OCI-LY1 (cell line): ENCODE data around the gene SPACDR.
"Not testable (repeated sequence)": the region's sequence is repeated elsewhere in the genome, so short reads cannot be mapped to it uniquely, and the experiment has no call there.

Source experiments
- H2AFZ ChIP-seq: fragments of 200-600 bp; sonication (generic), shearing (Covaris generic); 2 replicates; pipeline ENCODE4 v1.6.0; 2014; ENCODE audit warnings: antibody characterized with exemption, mild to moderate bottlenecking, low read length
- H3F3A ChIP-seq: fragments of 200-600 bp; sonication (generic), shearing (Covaris generic); 2 replicates; pipeline ENCODE4 v1.6.0; 2014; ENCODE audit warnings: mild to moderate bottlenecking, antibody characterized with exemption, low read length, moderate library complexity; ENCODE audit not compliant: insufficient read depth
- H3K27ac ChIP-seq: fragments of 200-600 bp; sonication (generic); 2 replicates; pipeline ENCODE4 v1.5.1; 2014; ENCODE audit warnings: low read length, mixed run types, mild to moderate bottlenecking, low read depth; ENCODE audit not compliant: poor library complexity, severe bottlenecking
- H3K27me3 ChIP-seq: fragments of 200-600 bp; sonication (generic); 2 replicates; pipeline ENCODE4 v1.6.0; 2014; ENCODE audit warnings: antibody characterized with exemption, mild to moderate bottlenecking, low read length, moderate library complexity; ENCODE audit not compliant: insufficient read depth
- H3K36me3 ChIP-seq: fragments of 200-600 bp; sonication (generic); 2 replicates; pipeline ENCODE4 v1.6.1; 2014; ENCODE audit warnings: mild to moderate bottlenecking, antibody characterized with exemption, low read length, moderate library complexity, mixed read lengths; ENCODE audit not compliant: insufficient read depth
- H3K4me1 ChIP-seq: fragments of 200-600 bp; sonication (generic); 2 replicates; pipeline ENCODE4 v1.5.1; 2014; ENCODE audit warnings: mild to moderate bottlenecking, low read length, moderate library complexity; ENCODE audit not compliant: insufficient read depth, severe bottlenecking
- H3K4me2 ChIP-seq: fragments of 200-600 bp; sonication (generic), shearing (Covaris generic); 2 replicates; pipeline ENCODE4 v1.6.1; 2014; ENCODE audit warnings: low read length
- H3K4me3 ChIP-seq: fragments of 200-600 bp; sonication (generic); 2 replicates; pipeline ENCODE4 v1.5.1; 2014; ENCODE audit warnings: low read length, low read depth, mild to moderate bottlenecking, mixed read lengths; ENCODE audit not compliant: poor library complexity, severe bottlenecking
- H3K79me2 ChIP-seq: fragments of 200-600 bp; shearing (Covaris generic); 2 replicates; pipeline ENCODE4 v1.6.1; 2016; ENCODE audit warnings: mixed run types, low read length, mixed read lengths; ENCODE audit not compliant: insufficient read depth
- H3K9ac ChIP-seq: fragments of 200-600 bp; sonication (generic), shearing (Covaris generic); 2 replicates; pipeline ENCODE4 v1.6.1; 2014; ENCODE audit warnings: mild to moderate bottlenecking, low read length, mixed read lengths
- H3K9me2 ChIP-seq: fragments of 200-600 bp; sonication (generic), shearing (Covaris generic); 2 replicates; pipeline ENCODE4 v1.6.1; 2014; ENCODE audit warnings: low read depth, mild to moderate bottlenecking, low read length, mixed read lengths
- H3K9me3 ChIP-seq: fragments of 200-600 bp; shearing (Covaris generic); 2 replicates; pipeline ENCODE4 v1.6.1; 2014; ENCODE audit warnings: low read length, mixed read lengths
- H4K20me1 ChIP-seq: fragments of 200-600 bp; sonication (generic), shearing (Covaris generic); 2 replicates; pipeline ENCODE4 v1.6.0; 2016; ENCODE audit warnings: mild to moderate bottlenecking, low read length; ENCODE audit not compliant: insufficient read depth
- EZH2 ChIP-seq: fragments of 200-600 bp; sonication (generic), shearing (Covaris generic); IDR thresholded peaks from 2 replicates; pipeline ENCODE4 v1.8.0; 2017; ENCODE audit warnings: borderline replicate concordance, mixed run types, mild to moderate bottlenecking, antibody characterized with exemption, low read length, moderate library complexity, mixed read lengths
- TF ChIP-seq, protein P1 (sequence below): fragments of 200-600 bp; sonication (generic), shearing (Covaris generic); IDR thresholded peaks from 2 replicates; pipeline ENCODE4 v1.5.1; 2017; ENCODE audit warnings: mild to moderate bottlenecking, antibody characterized with exemption, low read length, moderate library complexity, mixed read lengths

SPACDR gene

GRCh38 chr7:100509231-100509630 lies 45.2 kb upstream of the SPACDR start:
- H3K4me1 ChIP-seq: no peaks in the 10 kb centered on the region
- peaks cover 17% of the 10 kb centered on the region for H3K27me3 ChIP-seq
- H3K4me2 ChIP-seq: no peak overlapping the region
- no peaks in the 10 kb centered on the region for H3K9me3 ChIP-seq
- no peak overlapping the region for H3K27ac ChIP-seq
- no peak overlapping the region for H3K4me3 ChIP-seq
- H4K20me1 ChIP-seq: no peaks in the 10 kb centered on the region
- no peak overlapping the region for H2AFZ ChIP-seq
- no peaks in the 10 kb centered on the region for H3K9me2 ChIP-seq
- no peaks in the 10 kb centered on the region for H3K79me2 ChIP-seq
- TF ChIP-seq EZH2: no peak
- TF ChIP-seq, protein P1, sequence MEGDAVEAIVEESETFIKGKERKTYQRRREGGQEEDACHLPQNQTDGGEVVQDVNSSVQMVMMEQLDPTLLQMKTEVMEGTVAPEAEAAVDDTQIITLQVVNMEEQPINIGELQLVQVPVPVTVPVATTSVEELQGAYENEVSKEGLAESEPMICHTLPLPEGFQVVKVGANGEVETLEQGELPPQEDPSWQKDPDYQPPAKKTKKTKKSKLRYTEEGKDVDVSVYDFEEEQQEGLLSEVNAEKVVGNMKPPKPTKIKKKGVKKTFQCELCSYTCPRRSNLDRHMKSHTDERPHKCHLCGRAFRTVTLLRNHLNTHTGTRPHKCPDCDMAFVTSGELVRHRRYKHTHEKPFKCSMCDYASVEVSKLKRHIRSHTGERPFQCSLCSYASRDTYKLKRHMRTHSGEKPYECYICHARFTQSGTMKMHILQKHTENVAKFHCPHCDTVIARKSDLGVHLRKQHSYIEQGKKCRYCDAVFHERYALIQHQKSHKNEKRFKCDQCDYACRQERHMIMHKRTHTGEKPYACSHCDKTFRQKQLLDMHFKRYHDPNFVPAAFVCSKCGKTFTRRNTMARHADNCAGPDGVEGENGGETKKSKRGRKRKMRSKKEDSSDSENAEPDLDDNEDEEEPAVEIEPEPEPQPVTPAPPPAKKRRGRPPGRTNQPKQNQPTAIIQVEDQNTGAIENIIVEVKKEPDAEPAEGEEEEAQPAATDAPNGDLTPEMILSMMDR: no peak
- H3F3A ChIP-seq: no peaks in the 10 kb centered on the region
- no peak overlapping the region for H3K9ac ChIP-seq
- H3K36me3 ChIP-seq: no peaks in the 10 kb centered on the region

DNA sequence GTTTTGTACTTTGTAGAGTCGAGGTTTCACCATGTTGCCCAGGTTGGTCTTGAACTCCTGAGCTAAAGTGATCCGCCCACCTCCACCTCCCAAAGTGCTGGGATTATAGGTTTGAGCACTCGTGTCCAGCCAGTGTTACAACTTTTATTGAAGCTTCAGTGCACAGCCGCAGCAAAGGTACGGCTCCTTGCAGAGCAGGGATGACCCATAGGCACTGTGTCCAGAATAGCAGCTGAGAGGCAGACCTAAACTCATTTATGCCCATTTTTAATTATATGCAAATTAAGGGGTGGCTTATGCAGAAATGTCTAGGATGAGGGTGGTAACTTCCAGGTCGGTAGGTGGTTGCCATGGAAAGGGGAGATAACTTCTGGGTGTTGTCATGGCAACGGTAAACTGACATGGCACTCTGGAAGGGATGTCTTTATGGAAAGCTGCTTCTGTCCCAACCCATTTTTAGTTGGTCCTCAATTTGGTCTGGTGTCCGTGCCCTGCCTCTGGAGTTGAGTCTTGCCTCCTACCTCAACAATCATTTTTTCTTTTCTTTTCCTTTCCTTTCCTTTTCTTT lies 42.4 kb upstream of the SPACDR start:
- TF ChIP-seq, protein P1: no peak
- TF ChIP-seq EZH2: no peak
- no peaks in the 10 kb centered on the region for H3K9me2 ChIP-seq
- no peaks in the 10 kb centered on the region for H4K20me1 ChIP-seq
- H3K9ac ChIP-seq: no peak overlapping the region
- no peaks in the 10 kb centered on the region for H3K79me2 ChIP-seq
- no peak overlapping the region for H3K4me3 ChIP-seq
- H3K4me1 ChIP-seq: no peaks in the 10 kb centered on the region
- H3K27ac ChIP-seq: no peak overlapping the region
- no peaks in the 10 kb centered on the region for H3K9me3 ChIP-seq
- peaks cover 12% of the 10 kb centered on the region for H3K27me3 ChIP-seq
- no peak overlapping the region for H2AFZ ChIP-seq
- H3K4me2 ChIP-seq: no peak overlapping the region
- H3F3A ChIP-seq: no peaks in the 10 kb centered on the region
- no peaks in the 10 kb centered on the region for H3K36me3 ChIP-seq

DNA sequence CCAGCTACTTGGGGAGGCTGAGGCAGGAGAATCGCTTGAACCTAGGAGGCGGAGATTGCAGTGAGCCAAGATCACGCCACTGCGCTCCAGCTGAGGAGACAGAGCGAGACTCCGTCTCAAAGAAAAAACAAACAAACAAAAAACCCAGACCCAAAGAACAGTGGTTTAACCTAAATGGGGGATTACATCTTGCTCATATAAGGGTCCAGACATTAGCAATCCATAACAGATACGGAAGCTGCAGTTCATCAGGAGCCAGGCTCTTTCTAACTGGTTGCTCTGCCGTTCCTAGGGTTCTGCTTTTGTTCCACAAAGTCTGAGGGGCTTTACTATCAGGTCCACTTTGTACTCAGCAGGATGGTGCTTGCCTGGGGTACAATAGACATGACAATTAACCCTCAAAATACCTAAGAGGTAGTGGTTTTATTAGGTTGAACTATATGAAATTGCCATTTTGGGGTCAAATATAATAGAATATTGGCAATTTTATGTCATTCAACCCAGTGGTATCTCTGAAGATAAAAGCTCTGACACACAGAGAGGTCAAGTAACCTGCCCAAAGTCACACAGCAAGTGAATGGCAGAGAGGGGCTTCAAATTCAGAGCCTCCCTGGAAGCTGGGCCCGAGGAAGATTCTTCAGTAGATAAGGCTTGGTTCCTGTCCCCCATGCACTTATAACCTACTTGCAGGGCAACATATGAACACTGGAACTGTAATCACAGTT lies 41.0 kb upstream of the SPACDR start:
- no peaks in the 10 kb centered on the region for H3K79me2 ChIP-seq
- TF ChIP-seq, protein P1: no peak
- no peak for TF ChIP-seq EZH2
- H3K9me2 ChIP-seq: no peaks in the 10 kb centered on the region
- no peak overlapping the region for H3K27ac ChIP-seq
- H3K4me3 ChIP-seq: no peak overlapping the region
- no peaks in the 10 kb centered on the region for H3K9me3 ChIP-seq
- peaks cover 12% of the 10 kb centered on the region for H3K27me3 ChIP-seq
- no peak overlapping the region for H3K4me2 ChIP-seq
- no peaks in the 10 kb centered on the region for H3K36me3 ChIP-seq
- H2AFZ ChIP-seq: no peak overlapping the region
- H3K9ac ChIP-seq: no peak overlapping the region
- H4K20me1 ChIP-seq: no peaks in the 10 kb centered on the region
- 0 out of 2 replicates have a peak, but pooled peaks cover 4% of the 10 kb centered on the region for H3F3A ChIP-seq
- H3K4me1 ChIP-seq: no peaks in the 10 kb centered on the region

DNA sequence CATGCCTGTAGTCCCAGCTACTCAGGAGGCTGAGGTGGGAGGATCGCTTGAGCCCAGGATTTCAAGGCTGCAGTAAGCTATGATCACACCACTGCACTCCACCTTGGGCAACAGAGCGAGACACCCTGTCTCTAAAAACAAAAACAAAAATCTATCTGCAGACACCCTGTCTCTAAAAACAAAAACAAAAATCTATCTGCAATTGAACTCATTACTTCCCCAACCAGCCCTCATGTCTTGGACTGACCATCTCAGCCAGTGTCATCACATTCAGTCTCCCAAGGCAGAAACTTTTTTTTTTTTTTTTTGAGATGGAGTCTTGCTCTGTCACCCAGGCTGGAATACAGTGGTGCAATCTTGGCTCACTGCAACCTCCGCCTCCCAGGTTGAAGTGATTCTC lies 40.0 kb upstream of the SPACDR start:
- H3K79me2 ChIP-seq, H3K9ac ChIP-seq, H2AFZ ChIP-seq, H3K27ac ChIP-seq, H3K36me3 ChIP-seq, H3F3A ChIP-seq, H3K9me2 ChIP-seq, H3K4me1 ChIP-seq, H3K4me2 ChIP-seq, H4K20me1 ChIP-seq, H3K4me3 ChIP-seq, H3K9me3 ChIP-seq: not testable (repeated sequence)
- H3K27me3 ChIP-seq: peaks cover 12% of the 10 kb centered on the region

DNA sequence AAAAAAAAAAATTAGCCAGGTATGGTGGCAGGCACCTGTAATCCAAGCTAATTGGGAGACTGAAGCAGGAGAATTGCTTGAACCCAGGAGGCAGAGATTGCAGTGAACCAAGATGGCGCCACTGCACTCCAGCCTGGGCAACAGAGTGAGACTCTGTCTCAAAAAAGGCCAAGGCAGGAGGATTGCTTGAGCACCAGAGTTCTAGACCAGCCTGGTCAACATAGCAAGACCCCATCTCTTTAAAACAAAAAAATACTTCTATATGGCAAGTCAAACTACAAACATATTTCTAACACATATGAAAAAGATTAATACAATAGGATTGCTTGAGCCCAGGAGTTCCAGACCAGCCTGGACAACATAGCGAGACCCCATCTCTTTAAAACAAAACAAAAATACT lies 36.7 kb upstream of the SPACDR start:
- not testable (repeated sequence) for H3K4me1 ChIP-seq, H4K20me1 ChIP-seq, H3K9ac ChIP-seq, H3K79me2 ChIP-seq, H3K9me3 ChIP-seq, H3F3A ChIP-seq, H2AFZ ChIP-seq, H3K36me3 ChIP-seq, H3K9me2 ChIP-seq, H3K27ac ChIP-seq, H3K4me3 ChIP-seq, H3K4me2 ChIP-seq
- peaks cover 12% of the 10 kb centered on the region; the same call in 1 of the 2 replicates for H3K27me3 ChIP-seq
